A549 treated with GW870086 at 1 μM for 4 hours (cell line): Measurements from ENCODE around the gene THAP11. TPM values are rescaled to one million over a fixed set of nuclear protein-coding genes. Genes with fewer than 3 reads are reported as not detected.

Source experiments
- total RNA-seq: library from RNA; stranded (reverse); fragments of 200-300 nt; extraction: Qiagen RNA extraction; gene quantifications from 5 replicates; pipeline ENCODE4 v1.2.3, GENCODE V29; 2022; ENCODE audit warnings: low read depth

The THAP11 gene
- 26.3 to 42.4 TPM (median 39.3 TPM) in 5 replicates for total RNA-seq

GRCh38 chr16:67841816-67842508 is at the start of gene THAP11:
Gene THAP11 (plus strand): TSS chr16:67842320. CDS start chr16:67842555, 235 bp downstream.

GRCh38 chr16:67806428-67807147 is 35.5 kb upstream of the THAP11 start, which contains the start of the genes RANBP10 and TSNAXIP1:
Gene RANBP10 (minus strand): TSS chr16:67806560. CDS start chr16:67806536, 24 bp downstream.
Gene TSNAXIP1 (plus strand): TSS chr16:67806889. CDS start chr16:67807150, 261 bp downstream.

GRCh38 chr16:67846320-67847063 is 4.4 kb downstream of the THAP11 start, which contains the start of gene NUTF2:
Gene NUTF2 (plus strand): TSS chr16:67846933. CDS start chr16:67865131, 18,198 bp downstream.

GRCh38 chr16:67847064-67847861 is 5.1 kb downstream of the THAP11 start, which contains the start of gene CENPT:
Gene CENPT (minus strand): TSS chr16:67847693. CDS start chr16:67833859, 13,834 bp downstream.

GRCh38 chr16:67872631-67873434 is 30.7 kb downstream of the THAP11 start, which contains the start of gene EDC4:
Gene EDC4 (plus strand): TSS chr16:67873052. CDS start chr16:67873262, 210 bp downstream.

GRCh38 chr16:67884684-67885083 is 42.6 kb downstream of the THAP11 start, which contains the start of gene NRN1L:
Gene NRN1L (plus strand): TSS chr16:67884885. CDS start chr16:67884904, 19 bp downstream.

GRCh38 chr16:67892899-67893742 is 51.0 kb downstream of the THAP11 start, which contains the start of gene PSKH1:
Gene PSKH1 (plus strand): TSS chr16:67893254. CDS start chr16:67908750, 15,496 bp downstream.

Other genes with a start within 250 kb of the THAP11 start
- gene CARMIL2, start 197.2 kb upstream of the THAP11 start, total RNA-seq = 1.3 to 2.1 TPM (median 1.7 TPM) in 5 replicates
- gene ACD, start 182.1 kb upstream of the THAP11 start, total RNA-seq = 31.1 to 35.3 TPM (median 34.4 TPM) in 5 replicates
- gene PARD6A, start 181.4 kb upstream of the THAP11 start, total RNA-seq = 1.5 to 2.6 TPM (median 2.3 TPM) in 5 replicates
- 7.7 to 12.2 TPM (median 11.1 TPM) in 5 replicates for gene ENKD1, start 175.6 kb upstream of the THAP11 start, total RNA-seq
- 0.12 to 0.14 TPM in 2 of 5 replicates, not detected in the others for gene C16orf86, start 175.5 kb upstream of the THAP11 start, total RNA-seq
- gene GFOD2, start 123.0 kb upstream of the THAP11 start, total RNA-seq = 16.0 to 18.1 TPM (median 16.9 TPM) in 5 replicates
- gene RANBP10, start 35.8 kb upstream of the THAP11 start, total RNA-seq = 7.4 to 9.5 TPM (median 8.3 TPM) in 5 replicates
- 0.29 to 0.53 TPM (median 0.41 TPM) in 5 replicates for gene TSNAXIP1, start 35.4 kb upstream of the THAP11 start, total RNA-seq
- gene NUTF2, start 4.6 kb downstream of the THAP11 start, total RNA-seq = 228 to 243 TPM (median 238 TPM) in 5 replicates
- gene CENPT, start 5.4 kb downstream of the THAP11 start, total RNA-seq = 25.7 to 30.8 TPM (median 27.4 TPM) in 5 replicates
- 44.9 to 65.1 TPM (median 60.7 TPM) in 5 replicates for gene EDC4, start 30.7 kb downstream of the THAP11 start, total RNA-seq
- 0.28 to 0.52 TPM in 2 of 5 replicates, not detected in the others for gene NRN1L, start 42.6 kb downstream of the THAP11 start, total RNA-seq
- gene PSKH1, start 50.9 kb downstream of the THAP11 start, total RNA-seq = 12.7 to 18.9 TPM (median 14.8 TPM) in 5 replicates
- gene CTRL, start 89.5 kb downstream of the THAP11 start, total RNA-seq = 1.0 to 2.1 TPM (median 1.7 TPM) in 5 replicates
- 42.5 to 60.5 TPM (median 50.4 TPM) in 5 replicates for gene PSMB10, start 94.5 kb downstream of the THAP11 start, total RNA-seq
- gene LCAT, start 101.8 kb downstream of the THAP11 start, total RNA-seq = 8.3 to 12.6 TPM (median 11.0 TPM) in 5 replicates
- 26.5 to 36.3 TPM (median 30.8 TPM) in 5 replicates for gene SLC12A4, start 126.3 kb downstream of the THAP11 start, total RNA-seq
- not detected in 5 replicates for gene DPEP3, start 138.2 kb downstream of the THAP11 start, total RNA-seq
- not detected in 5 replicates for gene DPEP2, start 157.2 kb downstream of the THAP11 start, total RNA-seq
- gene DPEP2NB, start 173.6 kb downstream of the THAP11 start, total RNA-seq = not detected in 5 replicates
- gene DDX28, start 180.9 kb downstream of the THAP11 start, total RNA-seq = 18.0 to 21.4 TPM (median 19.4 TPM) in 5 replicates
- gene DUS2, start 181.0 kb downstream of the THAP11 start, total RNA-seq = 15.1 to 17.6 TPM (median 16.6 TPM) in 5 replicates
- gene NFATC3, start 243.1 kb downstream of the THAP11 start, total RNA-seq = 12.2 to 16.3 TPM (median 14.6 TPM) in 5 replicates